PC-3 (cell line): ENCODE measurements around the gene MAPK4. TPM values are rescaled to one million over a fixed set of nuclear protein-coding genes. Genes with fewer than 3 reads are reported as not detected.

Experiments
- ATAC-seq: fragments of 200-7000 bp; cut with Tn5 transposase; 2 replicates; pipeline ENCODE4 v1.9.1; 2020; ENCODE audit warnings: mild to moderate bottlenecking, moderate library complexity
- BruUV-seq: library from RNA; stranded (reverse); fragments of 400-500 nt; replicated peaks from 2 replicates; lab custom pipeline; 2021; lab: Mats Ljungman, UMichigan
- CTCF ChIA-PET: fragments of 300-600 bp; sonication (Branson Sonifier 250); formaldehyde crosslinking; loops from one replicate; lab custom pipeline; 2022; ENCODE audit warnings: antibody characterized with exemption; lab: Charles Lee
- POLR2A ChIA-PET: fragments of 300-600 bp; sonication (Branson Sonifier 250); formaldehyde crosslinking; loops from one replicate; lab custom pipeline; 2022; ENCODE audit warnings: antibody characterized with exemption; ENCODE audit not compliant: unreplicated experiment; lab: Charles Lee
- DNase-seq: peaks from one replicate; pipeline ENCODE4 v3.0.0-alpha.2; 2015
- H2AFZ ChIP-seq: fragments of 300-600 bp; sonication (generic); 2 replicates; pipeline ENCODE4 v1.6.0; 2016; ENCODE audit warnings: antibody characterized with exemption, low read length
- H3F3A ChIP-seq: fragments of 300-600 bp; sonication (generic); one replicate; pipeline ENCODE4 v1.6.0; 2017; ENCODE audit warnings: antibody characterized with exemption, low read length, control low read depth, mild to moderate bottlenecking; ENCODE audit not compliant: unreplicated experiment
- H3K27ac ChIP-seq: fragments of 300-600 bp; sonication (generic); 2 replicates; pipeline ENCODE4 v1.5.1; 2016; ENCODE audit warnings: mild to moderate bottlenecking, low read length
- H3K27me3 ChIP-seq: fragments of 300-600 bp; sonication (generic); 2 replicates; pipeline ENCODE4 v1.6.1; 2016; ENCODE audit warnings: low read length, mixed read lengths
- H3K36me3 ChIP-seq: fragments of 300-600 bp; sonication (generic); 2 replicates; pipeline ENCODE4 v1.6.1; 2016; ENCODE audit warnings: low read depth, mixed run types, low read length, mixed read lengths
- H3K4me1 ChIP-seq: fragments of 300-600 bp; sonication (generic); 2 replicates; pipeline ENCODE4 v1.5.1; 2016; ENCODE audit warnings: low read length; ENCODE audit not compliant: insufficient read depth
- H3K4me2 ChIP-seq: fragments of 300-600 bp; sonication (generic); 2 replicates; pipeline ENCODE4 v1.6.0; 2016; ENCODE audit warnings: low read length
- H3K4me3 ChIP-seq: fragments of 300-600 bp; sonication (generic); 2 replicates; pipeline ENCODE4 v1.5.1; 2016; ENCODE audit warnings: mild to moderate bottlenecking, low read length, mixed read lengths
- H3K79me2 ChIP-seq: fragments of 300-600 bp; sonication (generic); 2 replicates; pipeline ENCODE4 v1.6.1; 2017; ENCODE audit warnings: low read length, mixed read lengths
- H3K9ac ChIP-seq: fragments of 300-600 bp; sonication (generic); 2 replicates; pipeline ENCODE4 v1.6.0; 2016; ENCODE audit warnings: mild to moderate bottlenecking, low read length
- H3K9me2 ChIP-seq: fragments of 300-600 bp; sonication (generic); replicated peaks from 2 replicates; pipeline ENCODE4 v1.6.1; 2016; ENCODE audit warnings: mixed run types, low read length, mixed read lengths
- H3K9me3 ChIP-seq: fragments of 300-600 bp; sonication (generic); 2 replicates; pipeline ENCODE4 v1.6.1; 2016; ENCODE audit warnings: low read length, mixed read lengths
- H4K20me1 ChIP-seq: fragments of 300-600 bp; sonication (generic); 2 replicates; pipeline ENCODE4 v1.6.1; 2016; ENCODE audit warnings: low read length, mixed read lengths
- EZH2 ChIP-seq: fragments of 300-600 bp; sonication (generic); IDR thresholded peaks from one replicate; pipeline ENCODE4 v1.6.1; 2017; ENCODE audit warnings: antibody characterized with exemption, mild to moderate bottlenecking, low read length; ENCODE audit not compliant: unreplicated experiment
- EZH2phosphoT487 ChIP-seq: fragments of 300-600 bp; sonication (generic); IDR thresholded peaks from 2 replicates; pipeline ENCODE4 v1.6.1; 2018; ENCODE audit warnings: mild to moderate bottlenecking, antibody characterized with exemption, low read length, borderline replicate concordance
- intact Hi-C: fragments of 100-400 bp; cut with micrococcal nuclease; formaldehyde crosslinking; loops from 2 replicates; pipeline ENCODE4 v1.9.0; 2023
- total RNA-seq: library from RNA; depleted of rRNA; stranded (reverse); fragments of >200 nt; gene quantifications from 2 replicates; pipeline ENCODE4 v1.2.3, GENCODE V29; 2014
- TF ChIP-seq, protein P1 (sequence below): fragments of 300-600 bp; sonication (generic); conservative IDR thresholded peaks from 2 replicates; pipeline ENCODE4 v1.5.1; 2017; ENCODE audit warnings: antibody characterized with exemption, low read depth, mild to moderate bottlenecking, low read length

MAPK4 gene
- total RNA-seq, 1 experiment from 2014 or later: not detected

DNA sequence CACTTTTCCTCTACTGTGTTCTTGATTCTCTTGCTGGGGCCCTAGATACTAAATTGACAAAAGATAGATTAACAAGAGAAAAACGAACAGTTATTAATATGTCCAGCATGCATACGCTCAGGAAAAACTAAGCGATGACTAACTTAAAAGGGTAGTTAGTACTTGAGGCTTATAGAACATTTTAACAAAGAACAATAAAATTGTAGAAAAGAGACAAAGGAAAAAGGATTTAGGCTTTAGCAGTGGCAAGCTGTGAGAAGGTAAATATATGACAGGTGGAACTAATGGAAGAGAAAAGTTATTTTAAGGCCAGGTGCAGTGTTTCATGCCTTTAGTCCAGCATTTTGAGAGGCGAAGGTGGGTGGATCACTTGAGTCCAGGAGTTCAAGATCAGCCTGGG is 184.4 kb downstream of the MAPK4 start:
- no peaks in the 10 kb centered on the region for H3K9me2 ChIP-seq
- H3K27ac ChIP-seq: no peak overlapping the region
- ChIA-PET CTCF (no interaction called here), POLR2A (no interaction called here)
- H3K4me2 ChIP-seq: no peak overlapping the region
- TF ChIP-seq EZH2: no peak
- TF ChIP-seq, protein P1, sequence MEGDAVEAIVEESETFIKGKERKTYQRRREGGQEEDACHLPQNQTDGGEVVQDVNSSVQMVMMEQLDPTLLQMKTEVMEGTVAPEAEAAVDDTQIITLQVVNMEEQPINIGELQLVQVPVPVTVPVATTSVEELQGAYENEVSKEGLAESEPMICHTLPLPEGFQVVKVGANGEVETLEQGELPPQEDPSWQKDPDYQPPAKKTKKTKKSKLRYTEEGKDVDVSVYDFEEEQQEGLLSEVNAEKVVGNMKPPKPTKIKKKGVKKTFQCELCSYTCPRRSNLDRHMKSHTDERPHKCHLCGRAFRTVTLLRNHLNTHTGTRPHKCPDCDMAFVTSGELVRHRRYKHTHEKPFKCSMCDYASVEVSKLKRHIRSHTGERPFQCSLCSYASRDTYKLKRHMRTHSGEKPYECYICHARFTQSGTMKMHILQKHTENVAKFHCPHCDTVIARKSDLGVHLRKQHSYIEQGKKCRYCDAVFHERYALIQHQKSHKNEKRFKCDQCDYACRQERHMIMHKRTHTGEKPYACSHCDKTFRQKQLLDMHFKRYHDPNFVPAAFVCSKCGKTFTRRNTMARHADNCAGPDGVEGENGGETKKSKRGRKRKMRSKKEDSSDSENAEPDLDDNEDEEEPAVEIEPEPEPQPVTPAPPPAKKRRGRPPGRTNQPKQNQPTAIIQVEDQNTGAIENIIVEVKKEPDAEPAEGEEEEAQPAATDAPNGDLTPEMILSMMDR: no peak
- TF ChIP-seq EZH2phosphoT487: no peak
- H2AFZ ChIP-seq: no peak overlapping the region
- no peaks in the 10 kb centered on the region for H4K20me1 ChIP-seq
- DNase-seq (no peak), ATAC-seq (no peak)
- H3F3A ChIP-seq: no peaks in the 10 kb centered on the region
- no peaks in the 10 kb centered on the region for H3K4me1 ChIP-seq
- no peaks in the 10 kb centered on the region for H3K36me3 ChIP-seq
- no peaks in the 10 kb centered on the region for H3K9me3 ChIP-seq
- no TSS peak for BruUV-seq
- no peaks in the 10 kb centered on the region for H3K79me2 ChIP-seq
- no peak overlapping the region for H3K9ac ChIP-seq
- intact Hi-C loops: no loop called here
- H3K4me3 ChIP-seq: no peak overlapping the region
- H3K27me3 ChIP-seq: 0 out of 2 replicates have a peak, but pooled peaks cover 3% of the 10 kb centered on the region

DNA sequence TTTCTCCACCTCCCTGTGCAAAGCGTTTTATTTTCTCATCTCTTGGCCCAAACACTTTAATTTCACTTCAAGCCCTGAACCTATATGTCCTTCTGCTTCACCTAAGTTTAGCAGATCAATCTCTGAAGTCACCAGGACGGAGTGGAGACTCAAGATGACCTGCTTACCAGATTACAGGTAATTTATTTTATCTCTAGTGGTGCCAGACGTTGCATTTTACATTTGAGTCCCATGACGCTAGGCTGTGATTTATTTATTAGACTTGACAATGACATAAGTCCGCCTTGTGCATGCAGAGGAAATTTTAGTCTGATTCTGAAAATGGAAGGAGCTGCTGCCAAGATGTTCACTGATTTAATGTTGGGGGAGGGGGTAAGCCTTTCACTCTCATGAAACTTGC is 186.1 kb downstream of the MAPK4 start:
- H3K4me2 ChIP-seq: no peak overlapping the region
- no peak for ATAC-seq
- POLR2A ChIA-PET: no interaction called here

DNA sequence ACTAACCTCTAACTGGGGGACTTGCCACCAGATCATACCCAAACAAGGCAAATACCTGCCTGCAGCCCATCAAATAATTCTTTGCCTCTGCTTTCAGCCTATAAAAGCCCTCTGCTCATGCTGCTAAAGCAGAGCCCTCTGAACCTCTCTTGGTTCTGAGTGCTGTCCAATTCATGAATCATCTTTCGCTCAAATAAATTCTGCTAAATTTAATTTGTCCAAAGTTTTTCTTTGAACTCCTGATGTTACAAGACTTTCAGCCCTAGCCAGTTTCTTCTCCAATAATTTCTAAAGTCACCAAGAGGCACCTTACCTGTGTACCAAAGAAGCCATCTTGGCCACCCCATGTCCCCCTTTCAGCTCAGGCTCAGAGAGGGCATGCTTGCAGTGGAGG is 188.0 kb downstream of the MAPK4 start:
- Histone ChIP-seq H3K27me3 (0 out of 2 replicates have a peak, but pooled peaks cover 14% of the 10 kb centered on the region), H4K20me1 (no peaks in the 10 kb centered on the region), H3K27ac (no peak overlapping the region), H3K36me3 (no peaks in the 10 kb centered on the region), H2AFZ (no peak overlapping the region), H3K9ac (no peak overlapping the region), H3K9me2 (no peaks in the 10 kb centered on the region), H3K4me2 (no peak overlapping the region), H3K4me1 (no peaks in the 10 kb centered on the region), H3K9me3 (no peaks in the 10 kb centered on the region), H3F3A (no peaks in the 10 kb centered on the region), H3K4me3 (no peak overlapping the region), H3K79me2 (no peaks in the 10 kb centered on the region)
- TF ChIP-seq, protein P1: no peak
- TF ChIP-seq EZH2 (no peak), EZH2phosphoT487 (no peak)
- BruUV-seq: no TSS peak
- intact Hi-C loops: no loop called here
- ChIA-PET CTCF (no interaction called here), POLR2A (no interaction called here)
- DNase-seq (no peak), ATAC-seq (no peak)

More for the DNA sequence above, 186.1 kb downstream of the MAPK4 start:
- Histone ChIP-seq H3K27ac (no peak overlapping the region), H3K9me2 (no peaks in the 10 kb centered on the region), H3K36me3 (no peaks in the 10 kb centered on the region), H3K9ac (no peak overlapping the region), H2AFZ (no peak overlapping the region), H4K20me1 (no peaks in the 10 kb centered on the region), H3K4me1 (no peaks in the 10 kb centered on the region), H3K79me2 (no peaks in the 10 kb centered on the region), H3F3A (no peaks in the 10 kb centered on the region), H3K4me3 (no peak overlapping the region), H3K27me3 (0 out of 2 replicates have a peak, but pooled peaks cover 14% of the 10 kb centered on the region), H3K9me3 (no peaks in the 10 kb centered on the region)
- TF ChIP-seq, protein P1: no peak
- no peak for TF ChIP-seq EZH2phosphoT487
- no peak for TF ChIP-seq EZH2
- intact Hi-C loops: no loop called here
- BruUV-seq: no TSS peak
- CTCF ChIA-PET: no interaction called here
- DNase-seq: no peak
